T-helper 9 cell (primary cell): Measurements from ENCODE around the gene SETSIP.
"Not testable (repeated sequence)": the region's sequence is repeated elsewhere in the genome, so short reads cannot be mapped to it uniquely, and the experiment has no call there.

ENCODE experiments used
- DNase-seq: peaks from one replicate; pipeline ENCODE4 v3.0.0-alpha.2; 2020

SETSIP gene

GRCh38 chr1:92045766-92046495 lies 29.3 kb downstream of the SETSIP start:
- no peak for DNase-seq

- DNase-seq: no peak
Measured at GRCh38 chr1:92043621-92044020, 31.6 kb downstream of the SETSIP start.

DNA sequence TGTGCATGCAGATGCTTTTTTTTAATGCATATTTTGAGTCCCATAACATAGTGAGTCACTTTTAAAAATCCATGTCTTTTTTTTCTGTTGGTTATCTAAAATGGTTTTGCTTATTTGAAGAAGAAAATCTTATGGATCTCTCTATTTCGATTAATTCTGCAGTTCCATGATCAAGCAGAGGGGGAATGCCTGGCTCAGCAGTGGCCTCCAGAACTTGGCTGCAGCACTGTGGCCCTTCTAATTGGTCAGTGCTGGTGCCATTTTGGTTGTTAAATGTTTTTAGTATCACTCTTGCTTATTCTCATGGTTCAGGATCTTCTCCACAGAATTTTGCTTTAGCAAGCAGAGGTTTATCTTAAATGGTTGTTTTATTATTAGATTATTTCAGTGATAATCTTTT lies 34.2 kb downstream of the SETSIP start:
- no peak for DNase-seq

GRCh38 chr1:92038695-92039346 lies 36.4 kb downstream of the SETSIP start:
- DNase-seq: no peak

- DNase-seq: no peak
Measured at GRCh38 chr1:92037400-92037799, 37.8 kb downstream of the SETSIP start.

DNA sequence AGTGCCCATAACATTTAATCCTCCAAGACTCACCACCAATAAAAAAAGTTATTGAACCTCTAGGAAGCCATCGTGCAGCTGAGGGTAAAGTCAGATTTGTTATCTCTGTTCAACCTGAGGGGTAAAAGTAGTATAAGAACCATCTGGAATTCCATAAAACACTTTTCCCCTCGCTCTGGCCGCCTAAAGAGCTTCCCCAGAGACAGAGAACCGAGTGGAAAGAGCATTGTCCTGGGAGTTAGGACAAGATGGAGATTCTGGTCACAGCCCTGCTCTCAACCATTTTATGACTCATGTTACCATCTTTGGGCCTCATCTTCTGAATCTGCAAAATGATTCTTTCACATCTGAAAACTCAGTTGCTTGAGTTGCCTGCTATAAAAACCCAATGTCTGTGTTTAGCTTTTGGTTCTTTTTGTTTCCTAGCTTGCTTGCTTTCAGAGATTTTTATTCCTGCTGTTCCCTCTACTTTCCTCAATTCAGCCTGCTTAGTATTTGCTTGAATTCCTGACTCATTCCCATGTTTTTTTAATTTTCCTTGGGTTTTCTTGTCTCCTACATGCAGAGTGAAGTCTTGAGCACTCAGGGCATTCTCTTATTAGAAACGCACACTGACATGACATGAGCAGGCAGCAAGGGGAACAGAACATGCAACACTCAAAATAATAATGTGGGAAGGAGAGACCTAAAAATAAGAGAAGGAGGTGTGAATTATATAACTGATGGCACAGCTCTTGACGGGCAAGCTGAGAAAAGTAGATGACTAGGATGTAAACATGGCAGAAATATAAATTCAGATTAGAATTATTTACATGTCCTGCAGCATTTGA lies 43.7 kb downstream of the SETSIP start:
- no peak for DNase-seq

GRCh38 chr1:92030656-92031107 lies 44.5 kb downstream of the SETSIP start:
- DNase-seq: no peak

- no peak for DNase-seq
Measured at GRCh38 chr1:92029241-92029922, 45.8 kb downstream of the SETSIP start.

- DNase-seq: no peak
Measured at GRCh38 chr1:92026806-92027205, 48.4 kb downstream of the SETSIP start.

- DNase-seq: not testable (repeated sequence)
Measured at GRCh38 chr1:92026042-92026441, 49.2 kb downstream of the SETSIP start.
